ENCODE data around the gene PSMC4.

PSMC4 gene

GRCh38 chr19:39967561-39967960 is 3.4 kb upstream of the PSMC4 start:
- TF ChIP-seq CTCF (IDR thresholded peaks at IDR 0.05), result no peak

GRCh38 chr19:39968789-39969188 is 2.2 kb upstream of the PSMC4 start:
- TF ChIP-seq CTCF (IDR thresholded peaks at IDR 0.05), result no peak

GRCh38 chr19:39969266-39969665 is 1.7 kb upstream of the PSMC4 start:
- TF ChIP-seq CTCF (IDR thresholded peaks at IDR 0.05), result no peak

- no peak for TF ChIP-seq CTCF (IDR thresholded peaks at IDR 0.05)
Measured at GRCh38 chr19:39969681-39970424, 1.1 kb upstream of the PSMC4 start.

- no peak for TF ChIP-seq CTCF (IDR thresholded peaks at IDR 0.05)
Measured at GRCh38 chr19:39970425-39970674, 615 bp upstream of the PSMC4 start.

GRCh38 chr19:39971380-39972035 is 543 bp downstream of the PSMC4 start:
- TF ChIP-seq CTCF (IDR thresholded peaks at IDR 0.05), result no peak

GRCh38 chr19:39974377-39975155 is 3.6 kb downstream of the PSMC4 start:
- TF ChIP-seq CTCF (IDR thresholded peaks at IDR 0.05), result no peak
